NT2/D1 (cell line): ENCODE results near the gene DBT.

ENCODE experiments used
- SUZ12 ChIP-seq: IDR thresholded peaks from 2 replicates; pipeline ENCODE4 v1.6.1; 2011; ENCODE audit not compliant: insufficient read length, insufficient read depth; ENCODE audit errors: extremely low read depth
- YY1 ChIP-seq: IDR thresholded peaks from 2 replicates; pipeline ENCODE4 v1.6.1; 2011; ENCODE audit not compliant: insufficient read length, insufficient read depth
- ZNF274 ChIP-seq: IDR thresholded peaks from 2 replicates; pipeline ENCODE4 v1.6.1; 2011; ENCODE audit warnings: mild to moderate bottlenecking, low read depth, low read length

- TF ChIP-seq YY1: no peak
- TF ChIP-seq ZNF274: no peak
- TF ChIP-seq SUZ12: no peak
These were observed 71.5 kb downstream of the DBT start, which contains the start of gene LRRC39 for GRCh38 chr1:100178091-100178490.
